ENCODE results near the gene RFX3.

DNA sequence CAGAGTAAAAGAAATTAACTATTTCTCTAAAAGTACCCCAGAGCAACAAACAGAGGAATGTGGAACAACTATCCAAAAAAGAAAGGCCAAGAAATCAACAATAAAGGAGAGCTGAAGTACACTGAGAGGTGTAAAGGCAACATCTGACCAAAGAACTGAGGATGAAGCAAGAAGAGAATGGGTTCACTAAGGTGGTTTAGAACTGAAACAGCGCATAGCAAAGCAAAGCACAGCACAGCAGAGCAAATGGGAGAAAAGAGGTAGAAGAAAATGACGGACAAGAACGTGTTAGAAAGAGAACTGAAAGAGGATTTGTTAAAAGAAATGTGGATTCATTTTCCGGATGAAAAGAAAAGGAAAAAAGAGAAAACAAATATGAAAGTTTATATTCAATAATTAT is 25.8 kb downstream of the RFX3 start:
- TF ChIP-seq CTCF (conservative IDR thresholded peaks at IDR 0.05 in 1 of 2, IDR thresholded peaks at IDR 0.05 in 1 of 2; ENCODE audit: low read depth in 1 of 2, low read length in 2 of 2) (no peak), EZH2 (IDR thresholded peaks at IDR 0.05; ENCODE audit: low read length, missing control alignments) (no peak)
